IPS-18c (cell line): ENCODE data around the gene ZNF200.

Experiments
- H3K4me3 ChIP-seq: 2 replicates; pipeline ENCODE4 v1.7.0; 2013; ENCODE audit warnings: low read depth, mild to moderate bottlenecking, low read length, moderate library complexity; ENCODE audit not compliant: insufficient read depth
- H3K9me3 ChIP-seq: one replicate; pipeline ENCODE4 v1.6.1; 2013; ENCODE audit warnings: mild to moderate bottlenecking, low read length, moderate library complexity; ENCODE audit not compliant: control insufficient read depth, insufficient read depth

Gene ZNF200

GRCh38 chr16:3256866-3257465, 22.0 kb upstream of the ZNF200 start:
- Histone ChIP-seq H3K9me3 (no peaks in the 10 kb centered on the region), H3K4me3 (no peak overlapping the region)

- H3K4me3 ChIP-seq = no peak within 1 kb of the TSS
- H3K9me3 ChIP-seq = no peaks in the 10 kb centered on the region
Measured at GRCh38 chr16:3256146-3256865, 21.3 kb upstream of the ZNF200 start, which contains the start of gene MEFV. TSS of gene MEFV (minus strand) at chr16:3256633. CDS start at chr16:3256587, 46 bp downstream.

GRCh38 chr16:3254309-3254708, 19.4 kb upstream of the ZNF200 start:
- H3K9me3 ChIP-seq = peaks cover 3% of the 10 kb centered on the region
- no peak overlapping the region for H3K4me3 ChIP-seq

GRCh38 chr16:3252967-3253366, 18.0 kb upstream of the ZNF200 start:
- Histone ChIP-seq H3K9me3 (peaks cover 3% of the 10 kb centered on the region), H3K4me3 (no peak overlapping the region)

- no peak overlapping the region for H3K4me3 ChIP-seq
Measured at GRCh38 chr16:3249451-3249850, 14.5 kb upstream of the ZNF200 start.

GRCh38 chr16:3249020-3249419, 14.1 kb upstream of the ZNF200 start:
- Histone ChIP-seq H3K9me3 (peaks cover 3% of the 10 kb centered on the region), H3K4me3 (no peak overlapping the region)

More at GRCh38 chr16:3249451-3249850, 14.5 kb upstream of the ZNF200 start:
- peaks cover 3% of the 10 kb centered on the region for H3K9me3 ChIP-seq

GRCh38 chr16:3248596-3248995, 13.6 kb upstream of the ZNF200 start:
- H3K4me3 ChIP-seq = no peak overlapping the region
- peaks cover 3% of the 10 kb centered on the region for H3K9me3 ChIP-seq

GRCh38 chr16:3246876-3247275, 11.9 kb upstream of the ZNF200 start:
- H3K9me3 ChIP-seq = peaks cover 3% of the 10 kb centered on the region

GRCh38 chr16:3246002-3246401, 11.0 kb upstream of the ZNF200 start:
- H3K9me3 ChIP-seq = peaks cover under 1% of the 10 kb centered on the region
- no peak overlapping the region for H3K4me3 ChIP-seq

More at GRCh38 chr16:3246876-3247275, 11.9 kb upstream of the ZNF200 start:
- no peak overlapping the region for H3K4me3 ChIP-seq

- Histone ChIP-seq H3K9me3 (no peaks in the 10 kb centered on the region), H3K4me3 (no peak overlapping the region)
Measured at GRCh38 chr16:3243882-3244281, 8.9 kb upstream of the ZNF200 start.

- no peak overlapping the region for H3K4me3 ChIP-seq
- H3K9me3 ChIP-seq = no peaks in the 10 kb centered on the region
Measured at GRCh38 chr16:3242709-3243108, 7.8 kb upstream of the ZNF200 start.

- H3K4me3 ChIP-seq = no peak overlapping the region
- H3K9me3 ChIP-seq = no peaks in the 10 kb centered on the region
Measured at GRCh38 chr16:3241761-3242160, 6.8 kb upstream of the ZNF200 start.

- Histone ChIP-seq H3K9me3 (no peaks in the 10 kb centered on the region), H3K4me3 (no peak overlapping the region)
Measured at GRCh38 chr16:3235856-3236669, 1.1 kb upstream of the ZNF200 start.

- Histone ChIP-seq H3K9me3 (no peaks in the 10 kb centered on the region), H3K4me3 (peak overlapping the region; percentile 99)
Measured at GRCh38 chr16:3234543-3234856, 458 bp downstream of the ZNF200 start.

GRCh38 chr16:3223913-3224515, 10.9 kb downstream of the ZNF200 start:
- Histone ChIP-seq H3K9me3 (peaks cover 9% of the 10 kb centered on the region), H3K4me3 (no peak overlapping the region)

- peaks cover 8% of the 10 kb centered on the region for H3K9me3 ChIP-seq
- H3K4me3 ChIP-seq = no peak overlapping the region
Measured at GRCh38 chr16:3220839-3221238, 14.1 kb downstream of the ZNF200 start.

GRCh38 chr16:3216263-3216640, 18.7 kb downstream of the ZNF200 start:
- peaks cover 2% of the 10 kb centered on the region for H3K9me3 ChIP-seq
- no peak overlapping the region for H3K4me3 ChIP-seq
